ENCODE measurements around the gene FBXL3. TPM values are rescaled to one million over a fixed set of nuclear protein-coding genes. Genes with fewer than 3 reads are reported as not detected.
A peak's percentile ranks its signal among the peaks of the same experiment; 100 is the strongest.

FBXL3 gene
- total and polyA plus RNA-seq, 2 of the 13 experiments (the other 11 are each of a cell fraction or from before 2014, with no cell fraction given) = 11.5 to 18.5 TPM

GRCh38 chr13:76983676-76984075 lies 43.3 kb downstream of the FBXL3 start (continued):
- TF ChIP-seq SKIL (CRISPR knock-in tag; IDR thresholded peaks at IDR 0.05; ENCODE audit: borderline replicate concordance) = no peak
- 0 out of 2 replicates have a peak, but pooled peaks have one; percentile 17 for TF ChIP-seq ZNF770 (CRISPR knock-in tag; IDR thresholded peaks at IDR 0.05)
- no peak for TF ChIP-seq GABPA (IDR thresholded peaks at IDR 0.05; ENCODE audit: low read depth, low read length)
- peak; percentile 35; the same call in 1 of the 2 replicates for TF ChIP-seq GABPA (CRISPR knock-in tag; IDR thresholded peaks at IDR 0.05; ENCODE audit: low read depth)
- TF ChIP-seq ETV5 (CRISPR knock-in tag; IDR thresholded peaks at IDR 0.05; ENCODE audit: borderline replicate concordance) = peak; percentile 38; the same call in 1 of the 2 replicates
- TF ChIP-seq TFE3 (CRISPR knock-in tag; IDR thresholded peaks at IDR 0.05) = no peak
- TF ChIP-seq ZFYVE20 (CRISPR knock-in tag; IDR thresholded peaks at IDR 0.05; ENCODE audit: borderline replicate concordance, low read depth) = no peak
- no peak for TF ChIP-seq AKAP8 (CRISPR knock-in tag; IDR thresholded peaks at IDR 0.05)
- no peak for TF ChIP-seq FOXJ3 (CRISPR knock-in tag; IDR thresholded peaks at IDR 0.05; ENCODE audit: borderline replicate concordance)
- peak; percentile 27; the same call in 1 of the 2 replicates for TF ChIP-seq RARA (CRISPR knock-in tag; IDR thresholded peaks at IDR 0.05)
- TF ChIP-seq FOSL1 (CRISPR knock-in tag; IDR thresholded peaks at IDR 0.05; ENCODE audit: borderline replicate concordance) = no peak
- TF ChIP-seq ARID5B (CRISPR knock-in tag; IDR thresholded peaks at IDR 0.05) = peak; percentile 25; the same call in 1 of the 2 replicates
- no peak for TF ChIP-seq ZNF816 (CRISPR knock-in tag; IDR thresholded peaks at IDR 0.05; ENCODE audit: borderline replicate concordance)
- no peak for TF ChIP-seq SMAD9 (CRISPR knock-in tag; IDR thresholded peaks at IDR 0.05)
- TF ChIP-seq YY1 (IDR thresholded peaks at IDR 0.05; ENCODE audit: insufficient read depth, insufficient replicate concordance, low read depth, low read length) = no peak
- no peak for TF ChIP-seq MBD4 (IDR thresholded peaks at IDR 0.05; ENCODE audit: borderline replicate concordance, low read length)
- no peak for TF ChIP-seq ZNF280B (CRISPR knock-in tag; IDR thresholded peaks at IDR 0.05; ENCODE audit: borderline replicate concordance)

Data from HepG2 (cell line).